GM20000 (cell line): Measurements from ENCODE around the gene KRT80.

Experiments used
- DNase-seq: peaks from one replicate; pipeline ENCODE4 v3.0.0; 2012; ENCODE audit warnings: low spot score
- TF ChIP-seq, protein P1 (sequence below): IDR thresholded peaks from 2 replicates; pipeline ENCODE4 v1.5.1; 2012; ENCODE audit warnings: mild to moderate bottlenecking, control low read depth; ENCODE audit errors: extremely low read depth, missing control alignments

Gene KRT80

DNA sequence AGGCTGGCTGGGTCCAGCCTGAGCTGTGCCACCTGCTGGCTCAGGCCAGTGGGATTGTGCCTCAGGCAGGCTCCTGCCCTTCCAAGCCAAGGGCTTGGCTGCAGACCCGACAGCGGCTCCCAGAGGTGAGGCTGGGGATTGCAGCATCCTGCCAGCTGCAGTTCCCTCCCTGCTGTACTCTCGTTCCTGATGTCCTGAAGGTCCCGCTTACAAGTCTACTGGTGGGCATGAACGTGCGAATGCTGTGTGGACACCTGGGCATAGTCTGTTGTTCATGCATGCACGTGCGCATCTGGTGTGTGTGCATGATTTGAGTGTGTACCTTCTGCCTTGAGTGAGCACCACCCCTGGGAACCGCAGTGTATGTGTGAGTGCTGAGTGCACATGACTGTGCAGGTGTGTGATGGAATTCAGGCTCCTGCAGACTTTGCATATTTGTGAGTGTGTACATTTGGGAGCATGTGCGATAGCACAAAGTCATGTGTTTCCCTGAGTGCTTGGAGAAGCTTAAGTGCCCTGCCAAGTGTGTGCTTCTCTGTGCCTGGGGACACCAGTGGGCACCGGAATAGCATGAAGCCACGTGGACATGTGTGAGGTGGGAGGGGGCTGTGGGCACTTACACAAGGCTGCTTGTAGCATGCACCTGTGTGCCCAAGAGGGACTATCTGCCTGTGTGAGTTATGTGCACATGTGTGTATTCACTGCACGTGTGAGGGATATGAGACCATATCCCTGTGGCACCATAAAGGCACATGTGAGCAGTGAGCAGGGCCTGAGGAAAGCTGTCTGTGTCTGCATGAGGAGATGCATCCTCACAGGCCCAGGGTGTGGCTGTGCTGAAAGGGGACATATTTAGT lies 22.0 kb upstream of the KRT80 start:
- DNase-seq: peak; percentile 71
- TF ChIP-seq, protein P1, sequence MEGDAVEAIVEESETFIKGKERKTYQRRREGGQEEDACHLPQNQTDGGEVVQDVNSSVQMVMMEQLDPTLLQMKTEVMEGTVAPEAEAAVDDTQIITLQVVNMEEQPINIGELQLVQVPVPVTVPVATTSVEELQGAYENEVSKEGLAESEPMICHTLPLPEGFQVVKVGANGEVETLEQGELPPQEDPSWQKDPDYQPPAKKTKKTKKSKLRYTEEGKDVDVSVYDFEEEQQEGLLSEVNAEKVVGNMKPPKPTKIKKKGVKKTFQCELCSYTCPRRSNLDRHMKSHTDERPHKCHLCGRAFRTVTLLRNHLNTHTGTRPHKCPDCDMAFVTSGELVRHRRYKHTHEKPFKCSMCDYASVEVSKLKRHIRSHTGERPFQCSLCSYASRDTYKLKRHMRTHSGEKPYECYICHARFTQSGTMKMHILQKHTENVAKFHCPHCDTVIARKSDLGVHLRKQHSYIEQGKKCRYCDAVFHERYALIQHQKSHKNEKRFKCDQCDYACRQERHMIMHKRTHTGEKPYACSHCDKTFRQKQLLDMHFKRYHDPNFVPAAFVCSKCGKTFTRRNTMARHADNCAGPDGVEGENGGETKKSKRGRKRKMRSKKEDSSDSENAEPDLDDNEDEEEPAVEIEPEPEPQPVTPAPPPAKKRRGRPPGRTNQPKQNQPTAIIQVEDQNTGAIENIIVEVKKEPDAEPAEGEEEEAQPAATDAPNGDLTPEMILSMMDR: peak; percentile 93

DNA sequence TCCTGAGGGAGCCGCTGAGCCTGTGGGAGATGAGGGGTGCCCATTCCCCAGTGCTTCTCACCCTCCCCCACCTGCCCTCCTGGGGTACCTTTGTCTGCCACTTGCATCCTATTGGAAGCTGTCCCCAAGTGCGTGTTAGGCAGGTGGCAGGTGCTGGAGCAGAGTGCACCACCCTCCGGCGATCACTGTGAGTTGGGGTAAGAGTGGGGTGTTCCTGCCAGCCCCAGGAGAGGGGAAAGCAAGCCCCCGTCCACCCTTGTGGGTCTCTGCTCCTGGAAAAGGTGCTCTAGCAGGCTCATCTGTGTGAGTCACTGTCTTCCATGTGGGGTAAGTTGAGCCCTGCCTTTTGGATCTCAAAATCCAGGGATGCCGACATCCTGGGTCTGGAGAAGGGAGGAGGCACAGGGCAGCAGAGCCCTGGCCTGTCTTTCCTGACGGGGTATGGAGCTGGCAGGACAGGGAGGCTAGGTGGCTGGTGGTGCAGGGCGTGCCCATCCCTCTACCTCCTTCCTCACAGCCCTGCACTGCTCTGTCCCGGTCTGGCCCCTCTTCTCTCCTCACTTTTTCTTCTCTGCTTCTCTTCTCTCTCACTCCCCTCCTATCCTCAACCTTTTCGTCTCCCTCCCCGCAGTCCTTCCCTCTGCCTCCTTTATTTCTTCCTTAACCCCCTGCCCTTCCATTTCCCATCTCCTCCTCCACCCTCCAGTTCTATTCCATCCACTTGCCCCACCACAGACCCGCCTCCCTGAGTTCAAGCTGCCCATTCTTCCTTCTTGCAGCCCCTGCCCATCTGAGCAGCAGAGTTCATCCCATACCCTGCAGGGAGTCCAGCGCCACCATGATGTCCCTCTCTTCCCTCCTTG lies 21.1 kb upstream of the KRT80 start:
- DNase-seq: no peak
- TF ChIP-seq, protein P1: no peak

DNA sequence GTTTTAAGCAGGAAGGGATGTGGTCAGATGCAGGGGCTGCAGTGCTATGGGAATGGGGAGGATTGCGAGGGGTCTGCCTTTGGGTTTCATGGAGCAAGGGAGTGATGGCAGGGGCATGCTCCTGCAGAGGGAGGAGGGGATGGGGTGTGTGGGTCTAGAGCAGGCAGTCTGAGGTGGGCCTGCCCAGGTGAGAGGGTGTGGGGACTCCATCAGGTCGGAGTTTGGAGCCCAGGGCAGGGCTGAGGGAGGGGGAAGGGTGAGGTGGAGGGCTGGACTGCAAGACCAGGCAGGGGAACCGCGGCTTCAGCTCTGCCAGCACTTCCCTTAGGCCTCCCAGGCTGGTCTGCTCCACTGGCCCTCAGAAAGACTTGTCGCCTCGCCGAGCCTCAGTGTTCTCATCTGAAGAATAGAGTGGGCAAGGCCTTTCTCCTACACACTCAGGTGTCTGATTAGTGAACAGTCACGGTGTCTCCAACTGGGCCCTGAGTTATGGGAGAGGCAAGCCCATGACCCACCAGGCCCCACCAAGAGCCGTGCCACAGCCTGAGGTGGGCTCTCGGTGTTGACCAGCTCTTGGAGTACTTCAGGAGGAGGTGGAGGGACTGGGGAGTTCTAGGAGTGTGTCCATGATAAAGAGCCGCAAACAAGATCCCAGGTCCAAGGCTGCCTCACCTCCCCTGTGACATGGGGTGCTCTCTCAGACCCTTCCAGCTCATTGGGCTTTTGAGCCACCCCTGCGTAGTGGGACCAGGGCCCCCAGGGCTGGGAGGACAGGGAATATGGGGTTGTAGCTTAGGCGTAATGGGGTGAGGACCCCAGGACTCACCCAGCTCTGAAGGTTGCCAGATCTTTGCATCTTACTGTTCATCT lies 20.1 kb upstream of the KRT80 start:
- TF ChIP-seq, protein P1: no peak
- DNase-seq: no peak

DNA sequence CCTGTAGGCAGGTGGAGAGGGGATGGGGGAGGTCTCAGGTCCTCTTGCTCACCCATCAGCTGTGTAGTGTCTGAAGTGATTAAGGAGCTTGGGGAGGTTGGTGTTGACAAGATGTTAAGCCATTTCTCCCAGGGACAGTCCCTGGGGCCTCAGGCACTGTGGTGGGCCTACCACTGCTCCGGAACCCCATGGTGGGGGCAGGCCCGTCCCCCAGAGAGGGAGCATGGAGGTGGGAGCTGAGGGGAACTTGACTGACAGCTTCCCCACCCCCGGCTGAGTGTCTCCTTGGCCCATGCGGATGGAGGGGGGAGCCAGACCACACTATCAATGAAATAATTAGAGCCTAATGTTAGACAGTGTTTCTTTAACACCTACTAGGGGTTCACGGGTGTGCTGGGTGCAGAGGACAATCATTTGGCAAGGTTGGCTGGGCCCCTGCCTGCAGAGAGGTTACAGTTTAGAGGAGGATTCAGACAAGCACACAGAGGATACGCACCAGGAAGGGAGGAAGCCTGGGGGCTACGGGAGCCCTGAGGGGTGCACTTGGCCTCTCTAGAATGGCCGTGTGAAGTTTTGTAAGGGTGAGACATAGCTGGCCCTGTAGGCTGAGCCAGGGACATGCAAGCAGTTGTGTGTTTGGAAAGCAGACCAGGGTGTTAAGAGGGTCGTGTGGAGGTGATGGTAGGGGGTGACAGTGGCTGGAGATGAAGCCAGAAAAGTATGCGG lies 19.3 kb upstream of the KRT80 start:
- TF ChIP-seq, protein P1: no peak
- no peak for DNase-seq

DNA sequence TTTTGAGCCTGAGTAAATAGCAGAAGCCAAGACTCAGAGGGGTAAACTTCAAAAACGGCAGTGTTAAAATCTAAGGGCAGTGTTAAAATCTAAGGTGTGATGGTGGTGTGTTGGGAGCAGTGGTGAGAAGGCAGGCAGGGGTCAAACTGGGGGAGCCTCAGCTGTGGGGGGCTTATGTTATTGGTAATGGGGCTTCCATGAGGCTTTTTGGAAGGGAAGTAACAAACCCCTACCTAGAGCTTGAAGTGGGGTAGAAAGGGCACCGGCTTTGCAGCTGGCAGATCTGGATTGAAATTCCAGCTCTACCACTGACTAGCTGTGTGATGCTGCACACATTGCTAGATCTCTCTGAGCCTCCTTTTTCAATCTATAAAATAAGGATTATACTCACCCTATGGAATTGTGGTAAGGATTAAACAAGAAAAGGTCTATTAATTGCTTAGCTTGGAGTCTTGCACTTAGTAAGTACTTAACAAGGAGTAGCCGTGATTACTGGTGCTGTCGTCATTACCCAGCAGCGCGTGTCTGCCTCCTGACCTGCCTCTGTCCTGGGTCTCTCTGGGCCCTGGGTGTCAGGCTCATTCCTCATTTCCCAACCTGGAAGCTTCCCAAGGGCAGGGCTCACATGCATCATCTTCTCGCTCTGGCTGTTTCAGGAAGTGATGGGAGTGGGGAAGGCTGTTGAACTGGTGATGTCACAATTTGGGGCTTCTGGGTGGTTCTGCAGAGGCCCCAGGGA lies 18.5 kb upstream of the KRT80 start:
- no peak for DNase-seq
- TF ChIP-seq, protein P1: no peak

DNA sequence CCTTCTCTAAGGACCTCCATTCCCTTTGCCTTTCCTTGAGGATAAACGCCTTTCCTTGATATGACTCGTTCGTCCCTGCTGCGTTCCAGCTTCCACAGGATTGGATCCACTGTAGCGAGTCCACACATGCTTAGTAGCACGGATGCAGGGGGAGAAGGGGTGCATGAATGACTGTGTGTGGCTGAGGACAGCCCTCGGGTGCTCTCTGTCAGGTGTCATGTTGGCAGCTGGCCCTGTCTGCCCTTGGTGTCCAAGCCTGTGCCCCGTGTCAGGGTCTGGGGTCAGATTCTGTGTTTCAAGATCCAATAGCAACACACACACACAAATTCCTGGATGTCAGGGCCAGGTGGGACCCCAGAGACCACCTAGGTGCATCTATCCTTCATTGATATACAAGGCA lies 17.5 kb upstream of the KRT80 start:
- TF ChIP-seq, protein P1: no peak
- DNase-seq: no peak
